ENCODE measurements around the gene CTSO.
"Not testable (repeated sequence)": the region's sequence is repeated elsewhere in the genome, so short reads cannot be mapped to it uniquely, and the experiment has no call there.

CTSO gene

DNA sequence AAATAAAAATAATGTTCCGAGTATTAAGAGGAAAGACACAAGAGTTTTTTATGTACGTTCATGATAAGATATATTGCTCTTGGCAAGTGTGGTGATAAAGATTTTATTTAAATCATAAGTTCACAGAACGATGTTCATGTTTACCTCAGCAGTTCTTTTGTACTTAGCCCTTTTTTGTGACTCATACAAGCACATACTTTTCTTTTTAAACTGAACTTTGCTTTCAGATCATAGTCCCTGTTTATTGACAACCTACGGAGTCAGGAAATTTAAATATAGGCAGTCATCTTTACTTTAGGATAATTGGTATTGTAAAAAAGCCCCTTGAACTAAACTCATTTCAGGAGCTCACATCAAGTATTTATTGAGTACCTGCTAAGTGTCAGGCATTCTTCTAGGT is 1.3 kb upstream of the CTSO start:
- DNase-seq (ENCODE audit: low read depth in 2 of 3, low spot score in 1 of 3): no peak

DNA sequence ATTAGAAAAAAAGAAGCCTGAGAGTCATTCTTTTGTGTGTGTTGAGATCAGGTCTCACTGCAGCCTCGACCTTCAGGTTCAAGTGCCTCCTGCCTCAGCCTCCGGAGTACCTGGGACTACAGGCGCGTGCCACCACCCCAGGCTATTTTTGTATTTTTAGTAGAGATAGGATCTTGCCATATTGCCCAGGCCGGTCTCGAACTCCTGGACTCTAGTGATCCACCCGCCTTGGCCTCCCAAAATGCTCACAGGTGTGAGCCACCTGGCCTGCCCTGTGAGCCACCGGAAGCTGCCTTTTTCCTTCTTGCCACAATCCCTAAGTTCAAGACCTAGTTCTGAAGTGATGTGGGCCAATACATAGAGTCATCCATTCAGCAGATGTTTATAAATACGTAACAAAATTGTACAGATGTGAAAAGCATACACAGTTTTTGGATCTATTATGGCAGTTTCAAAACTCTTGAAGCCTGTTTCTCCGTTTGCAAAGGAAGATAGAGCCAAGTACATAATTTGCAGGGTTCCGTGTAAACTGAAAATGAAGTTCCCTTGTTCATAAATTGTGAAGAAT is 536 bp upstream of the CTSO start:
- no peak for DNase-seq (ENCODE audit: low read depth in 2 of 3, low spot score in 1 of 3)

DNA sequence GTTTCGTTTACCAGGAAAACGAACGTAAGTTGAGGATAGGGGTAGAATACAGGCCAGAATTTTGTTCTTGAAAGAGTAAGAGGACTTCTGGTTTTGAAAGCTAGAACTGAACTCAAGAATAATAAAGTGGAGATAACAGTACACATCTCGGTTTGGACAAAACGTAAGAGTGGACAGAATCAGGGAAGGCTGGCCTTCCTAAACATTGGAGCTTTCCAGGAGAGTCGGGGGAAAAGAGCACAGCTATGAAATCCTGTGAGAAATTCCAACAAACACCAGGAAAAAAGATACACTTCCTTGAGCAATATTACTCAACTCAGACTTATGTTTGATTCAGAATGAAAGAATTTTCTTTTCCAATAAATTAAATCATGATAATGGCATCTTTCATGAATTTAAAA is 1.2 kb downstream of the CTSO start:
- no peak for DNase-seq (ENCODE audit: low read depth in 2 of 3, low spot score in 1 of 3)

DNA sequence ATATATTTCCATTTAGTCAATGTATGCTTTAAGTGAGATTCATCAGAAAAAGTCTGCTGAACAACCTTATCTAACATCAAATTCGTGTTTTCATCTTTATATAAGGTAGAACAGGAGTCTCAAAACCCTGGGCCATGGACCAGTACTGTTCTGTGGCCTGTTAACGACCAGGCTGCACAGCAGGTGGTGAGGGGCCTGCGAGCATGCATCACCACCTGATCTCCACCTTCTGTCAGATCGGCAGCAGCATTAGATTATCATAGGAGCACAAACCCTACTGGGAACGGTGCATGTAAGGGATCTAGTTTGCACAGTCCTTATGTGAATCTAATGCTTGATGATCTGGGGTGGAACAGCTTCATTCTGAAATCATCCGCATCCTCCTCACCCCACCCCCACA is 3.2 kb downstream of the CTSO start:
- no peak for DNase-seq (ENCODE audit: low read depth in 2 of 3, low spot score in 1 of 3)

DNA sequence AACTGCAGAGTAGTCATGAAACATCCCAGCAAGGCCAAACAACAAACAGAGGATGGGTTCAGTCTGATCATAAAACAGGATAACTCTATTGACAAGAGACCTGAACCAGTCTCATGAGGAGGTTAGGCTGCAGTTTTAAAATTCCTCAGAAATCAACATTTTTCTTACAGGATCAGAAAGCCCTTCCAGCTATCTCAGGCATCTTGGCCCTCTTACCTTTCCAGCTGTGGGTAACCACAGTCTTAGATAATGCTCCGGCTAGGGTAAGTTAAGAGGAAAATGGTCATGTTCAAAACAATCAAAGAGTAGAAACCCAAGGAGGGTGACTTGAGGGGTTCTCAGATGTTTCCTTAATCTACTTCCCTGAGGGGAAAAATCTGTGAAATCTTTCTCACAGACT is 5.1 kb downstream of the CTSO start:
- DNase-seq (ENCODE audit: low read depth in 2 of 3, low spot score in 1 of 3): no peak

DNA sequence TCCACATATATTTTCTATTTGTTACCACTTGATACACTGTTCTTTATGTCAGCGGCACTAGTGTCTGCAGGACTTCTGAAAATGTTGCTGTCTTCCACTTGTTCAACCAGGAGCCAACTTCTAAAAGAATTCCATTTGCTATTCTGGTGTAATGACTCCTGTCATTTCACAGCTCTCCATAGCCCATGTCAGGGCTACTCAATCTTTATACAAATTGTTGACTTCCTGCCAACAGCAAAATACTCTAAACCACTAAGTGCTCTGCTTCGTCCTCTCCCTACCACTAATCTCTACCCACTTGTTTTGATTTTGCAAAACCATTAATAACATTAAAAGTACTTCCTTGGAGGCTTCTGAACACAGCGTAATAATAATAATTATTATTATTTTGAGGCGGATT is 7.2 kb downstream of the CTSO start:
- no peak for DNase-seq (ENCODE audit: low read depth in 2 of 3, low spot score in 1 of 3)

DNA sequence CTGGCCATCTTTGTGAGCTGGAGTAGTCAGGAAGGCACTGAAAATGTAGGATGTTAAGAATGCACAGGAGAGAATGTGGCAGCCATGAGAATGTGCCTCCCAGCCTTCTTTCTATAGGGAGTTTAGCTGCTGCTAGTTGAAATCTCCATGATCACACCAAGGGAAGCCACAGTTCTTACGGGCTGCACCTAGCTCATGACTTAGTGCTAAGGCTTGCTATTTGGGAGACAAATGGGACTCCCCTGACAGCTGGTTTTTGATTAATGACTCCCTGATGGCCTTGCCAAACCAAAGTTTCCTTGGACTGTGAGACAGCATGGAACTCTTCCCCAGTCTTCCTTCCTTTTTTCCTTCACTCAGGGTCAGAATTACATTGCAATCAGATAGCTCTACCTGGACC is 9.2 kb downstream of the CTSO start:
- no peak for DNase-seq (ENCODE audit: low read depth in 2 of 3, low spot score in 1 of 3)

DNA sequence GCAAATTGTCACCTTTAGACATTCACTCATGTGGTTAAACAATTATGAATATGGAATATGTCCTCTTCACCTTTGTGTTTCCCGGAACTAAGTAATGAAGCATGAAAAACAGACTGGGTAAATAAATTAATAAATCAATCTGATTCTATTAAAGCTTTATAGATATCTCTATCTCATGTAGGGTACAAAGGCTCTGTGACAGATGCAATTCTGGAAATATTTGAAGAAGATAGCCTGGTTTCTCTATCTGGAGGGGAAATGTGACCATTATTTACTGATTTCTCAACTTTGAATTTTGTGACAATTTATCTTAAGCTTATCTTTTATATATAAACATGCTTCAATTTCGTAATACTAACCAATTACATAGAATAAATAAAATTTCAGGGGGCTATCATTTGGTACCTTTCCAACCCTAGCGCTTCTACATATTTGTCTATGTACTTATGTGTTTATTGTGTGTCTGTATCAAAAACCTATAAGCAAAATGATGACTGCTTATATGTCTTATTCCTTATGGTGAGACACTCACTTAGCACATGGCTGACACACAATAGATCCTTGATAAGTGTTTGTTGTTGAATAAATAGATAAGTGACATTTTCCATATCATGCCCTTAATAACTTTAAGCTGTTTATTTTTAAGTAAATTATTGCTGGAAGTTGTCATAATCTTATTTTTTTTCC is 9.9 kb downstream of the CTSO start:
- no peak for DNase-seq (ENCODE audit: low read depth in 2 of 3, low spot score in 1 of 3)

DNA sequence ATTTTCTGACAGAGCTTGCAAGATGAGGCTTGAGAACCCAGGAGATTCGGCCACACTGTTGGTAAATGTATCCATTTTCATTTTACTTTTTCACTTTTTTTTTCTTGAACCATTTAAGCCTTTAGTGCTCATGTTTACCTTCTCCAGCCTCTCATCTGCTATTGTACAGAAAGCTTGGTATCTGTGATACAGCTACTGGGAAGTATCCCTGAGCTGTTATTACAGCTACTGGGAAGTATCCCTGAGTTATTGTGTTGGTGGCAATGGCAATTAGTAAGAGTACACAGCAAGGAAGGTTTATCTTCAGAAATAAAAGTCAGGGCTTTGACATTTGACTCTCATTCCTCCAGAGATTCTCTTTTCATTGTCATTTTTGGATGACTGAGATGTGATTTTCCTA is 11.8 kb downstream of the CTSO start:
- no peak for DNase-seq (ENCODE audit: low read depth in 2 of 3, low spot score in 1 of 3)

DNA sequence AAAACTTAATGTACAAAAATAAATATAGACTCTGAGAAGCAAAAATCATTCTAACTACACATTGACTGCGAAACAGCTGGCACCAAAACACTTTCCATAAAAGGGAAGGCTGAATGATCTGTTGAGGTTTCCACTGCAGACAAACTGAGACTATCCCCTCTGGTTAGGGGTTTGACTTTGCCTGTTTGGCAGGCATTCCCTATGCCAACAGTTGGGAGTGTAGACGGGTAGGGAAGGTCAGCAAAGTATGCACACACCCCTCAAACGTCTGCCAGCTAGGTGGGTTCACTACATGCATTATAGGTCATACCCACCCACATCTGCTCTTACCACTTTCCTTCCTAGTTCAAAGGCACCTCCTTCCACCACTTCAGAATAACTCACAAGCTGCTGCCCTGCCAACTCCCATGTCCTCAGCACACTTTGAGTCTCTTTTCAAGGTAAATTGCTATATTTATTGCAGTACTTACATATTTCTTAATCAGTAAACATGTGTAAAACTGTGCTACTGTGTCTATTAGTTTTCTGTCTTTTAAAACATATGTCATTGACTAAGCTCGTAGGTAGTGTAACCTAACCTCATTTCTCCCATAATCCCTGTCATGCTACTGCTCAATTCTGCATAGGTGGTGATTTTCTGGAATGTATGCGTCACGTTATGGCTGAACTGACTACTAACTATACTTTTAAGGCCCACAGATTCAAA is 12.4 kb downstream of the CTSO start:
- DNase-seq (ENCODE audit: low read depth in 2 of 3, low spot score in 1 of 3): no peak

DNA sequence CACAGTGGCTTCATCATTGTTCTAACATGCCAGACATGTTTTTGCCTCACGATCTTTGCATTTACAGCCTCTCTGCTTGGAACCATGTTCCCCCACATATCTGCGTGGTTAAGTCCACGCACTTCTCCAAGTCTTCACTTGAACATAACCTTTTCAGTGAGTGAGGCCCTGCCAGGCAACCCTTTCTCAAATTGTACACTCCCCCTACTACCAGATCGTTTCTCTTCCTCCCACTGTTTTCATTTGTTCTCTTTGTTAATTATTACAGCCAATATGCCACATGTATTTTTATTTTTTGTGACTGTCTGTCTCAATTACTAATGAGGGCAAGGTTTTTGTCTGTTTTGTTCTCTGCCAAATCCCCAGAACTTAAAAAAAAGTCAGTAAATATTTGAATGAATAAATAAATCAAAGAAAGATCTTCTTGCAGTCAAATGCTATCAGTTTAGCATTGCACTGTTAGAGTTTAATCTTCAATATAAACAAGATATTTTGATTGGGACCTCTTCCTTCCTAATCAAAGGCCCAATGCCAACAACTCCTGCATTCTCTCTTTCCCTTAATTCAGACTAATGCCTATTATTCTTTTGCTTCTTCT is 18.2 kb downstream of the CTSO start:
- no peak for DNase-seq (ENCODE audit: low read depth in 2 of 3, low spot score in 1 of 3)

DNA sequence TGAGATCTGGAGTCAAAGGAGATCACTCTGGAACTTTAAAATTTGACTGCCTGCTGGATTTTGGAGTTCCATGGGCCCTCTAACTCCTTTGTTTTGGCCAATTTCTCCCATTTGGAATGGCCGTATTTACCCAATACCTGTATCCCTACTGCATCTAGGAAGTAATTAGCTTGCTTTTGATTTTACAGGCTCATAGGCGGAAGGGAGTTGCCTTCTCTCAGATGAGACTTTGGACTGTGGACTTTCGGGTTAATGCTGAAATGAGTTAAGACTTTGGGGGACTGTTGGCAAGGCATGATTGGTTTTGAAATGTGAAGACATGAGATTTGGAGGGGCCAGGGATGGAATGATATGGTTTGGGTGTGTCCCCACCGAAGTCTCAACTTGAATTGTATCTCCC is 19.0 kb downstream of the CTSO start:
- not testable (repeated sequence) for DNase-seq (ENCODE audit: low read depth in 2 of 3, low spot score in 1 of 3)

DNA sequence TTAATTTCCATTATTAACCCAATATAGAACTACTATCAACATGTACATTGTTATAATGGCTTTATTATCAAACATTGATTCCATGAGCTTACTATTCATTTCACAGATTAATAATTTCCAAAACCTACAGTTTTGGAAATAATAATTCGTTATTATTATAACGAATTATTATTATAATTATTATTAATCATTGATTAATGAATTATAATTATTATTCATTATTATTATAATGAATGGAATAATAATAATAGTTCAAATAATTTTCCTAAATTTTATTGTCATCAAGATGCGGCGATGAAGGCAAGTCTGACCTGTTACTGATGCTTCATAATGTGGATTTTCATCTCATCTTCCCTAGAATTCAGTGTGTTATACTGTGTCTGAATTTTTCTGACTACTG is 22.0 kb downstream of the CTSO start:
- DNase-seq (ENCODE audit: low read depth in 2 of 3, low spot score in 1 of 3): no peak

DNA sequence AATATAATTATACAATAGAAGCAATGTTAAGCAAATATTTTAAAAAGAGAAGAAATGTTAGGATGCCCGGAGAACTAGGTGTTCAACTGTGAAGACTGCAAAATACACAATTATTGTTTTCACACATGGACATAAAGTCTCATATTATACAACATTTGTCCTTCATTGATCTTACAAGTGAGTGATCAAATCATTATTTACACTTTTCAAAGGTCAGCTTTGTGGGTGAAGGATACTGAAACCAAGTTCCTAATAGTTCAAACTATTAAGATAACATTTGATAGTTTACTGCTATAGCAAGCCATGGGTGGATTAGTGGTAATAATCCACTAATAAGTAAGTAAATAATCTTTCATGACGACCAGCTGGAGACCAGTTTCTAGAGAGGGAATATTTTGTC is 23.3 kb downstream of the CTSO start:
- DNase-seq (ENCODE audit: low read depth in 2 of 3, low spot score in 1 of 3): no peak

DNA sequence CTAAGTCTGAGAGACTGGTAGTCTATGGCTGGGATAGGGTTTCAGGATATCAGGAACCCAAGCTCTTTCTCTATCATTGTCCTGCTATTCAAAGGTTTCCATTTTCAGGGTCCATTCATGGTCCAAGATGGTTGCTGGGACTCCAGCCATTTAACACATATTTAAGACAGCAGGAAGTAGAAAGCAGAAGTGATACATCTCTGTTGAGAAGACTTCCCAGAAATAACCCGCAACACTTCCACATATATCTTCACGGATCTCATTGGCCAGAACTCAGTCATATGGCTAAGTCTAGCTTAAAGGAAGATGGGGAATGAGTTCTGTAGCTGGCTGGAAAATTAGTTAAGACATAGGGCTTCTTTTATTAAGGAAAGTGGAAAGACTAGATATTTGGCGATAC is 23.8 kb downstream of the CTSO start:
- no peak for DNase-seq (ENCODE audit: low read depth in 2 of 3, low spot score in 1 of 3)

DNA sequence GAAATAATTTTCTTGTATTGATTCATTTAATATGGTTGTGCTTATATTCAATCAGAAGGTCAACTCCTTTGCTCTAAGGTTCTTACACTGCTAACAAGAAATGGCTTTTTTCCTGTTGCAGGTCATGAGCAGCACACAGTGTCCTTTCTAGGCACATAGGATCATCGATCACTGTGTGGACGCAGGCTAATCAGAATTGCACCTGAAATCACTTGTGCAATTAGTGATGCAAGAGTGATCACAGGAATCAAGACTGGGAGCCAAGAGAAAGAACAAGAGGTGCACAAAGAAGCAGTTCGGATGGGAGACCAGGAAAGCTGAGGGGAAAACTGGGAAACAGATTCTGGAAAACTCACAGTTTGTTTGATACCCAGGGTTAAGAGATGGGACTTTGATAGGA is 29.0 kb downstream of the CTSO start:
- no peak for DNase-seq (ENCODE audit: low read depth in 2 of 3, low spot score in 1 of 3)

DNA sequence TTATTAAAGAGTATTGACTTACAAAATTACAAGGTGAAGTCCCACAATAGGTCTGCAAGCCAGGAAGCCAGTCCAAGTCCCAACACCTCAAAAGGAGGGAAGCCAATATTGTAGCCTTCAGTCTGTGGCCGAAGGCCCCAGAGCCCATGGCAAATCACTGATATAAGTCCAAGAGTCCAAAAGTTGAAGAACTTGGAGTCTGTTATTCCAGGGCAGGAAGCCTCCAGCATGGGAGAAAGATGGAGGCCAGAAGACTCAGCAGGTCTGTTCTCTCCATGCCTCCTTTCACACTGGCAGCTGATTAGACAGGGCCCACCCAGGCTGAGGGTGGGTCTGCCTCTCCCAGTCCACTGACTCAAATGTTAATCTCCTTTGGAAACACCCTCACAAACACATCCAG is 32.1 kb downstream of the CTSO start:
- no peak for DNase-seq (ENCODE audit: low read depth in 2 of 3, low spot score in 1 of 3)

DNA sequence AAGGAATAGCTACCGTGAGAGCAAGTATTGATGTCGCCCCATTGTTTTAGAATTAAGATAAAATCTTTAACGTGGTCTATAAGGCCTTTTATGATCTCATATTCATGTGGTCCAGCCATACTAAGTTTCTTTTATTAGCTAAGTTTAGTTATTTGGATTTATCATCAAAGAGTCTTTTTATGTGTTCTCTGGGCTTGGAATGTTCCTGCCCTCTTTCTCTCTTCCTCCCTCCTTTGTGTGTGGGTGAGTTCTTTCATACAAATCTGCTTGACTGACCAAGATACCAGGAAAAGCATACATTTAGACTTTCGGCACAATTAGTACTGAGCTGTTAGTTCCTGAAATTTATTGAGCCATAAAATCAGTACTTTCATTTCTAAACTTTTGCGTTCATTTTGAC is 38.9 kb downstream of the CTSO start:
- DNase-seq (ENCODE audit: low read depth in 2 of 3, low spot score in 1 of 3): no peak

DNA sequence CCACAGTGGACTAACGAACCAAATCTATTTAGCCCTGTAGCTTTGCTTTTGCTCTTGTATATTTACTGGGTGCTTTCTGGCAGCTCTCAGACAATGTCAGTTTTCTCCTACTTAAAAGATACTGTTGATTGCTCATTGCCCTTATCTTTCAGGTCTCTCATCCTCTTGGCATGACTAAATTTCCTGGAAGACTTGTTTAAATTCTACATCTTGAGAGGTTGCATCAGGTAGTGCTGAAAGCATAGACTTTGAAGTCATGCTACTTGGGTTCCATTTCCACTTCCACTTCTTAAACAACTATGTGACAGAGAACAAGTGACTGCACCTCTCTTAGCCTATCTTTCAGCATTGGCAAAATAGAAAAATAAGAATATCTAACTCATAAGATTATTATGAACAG is 41.8 kb downstream of the CTSO start:
- no peak for DNase-seq (ENCODE audit: low read depth in 2 of 3, low spot score in 1 of 3)

DNA sequence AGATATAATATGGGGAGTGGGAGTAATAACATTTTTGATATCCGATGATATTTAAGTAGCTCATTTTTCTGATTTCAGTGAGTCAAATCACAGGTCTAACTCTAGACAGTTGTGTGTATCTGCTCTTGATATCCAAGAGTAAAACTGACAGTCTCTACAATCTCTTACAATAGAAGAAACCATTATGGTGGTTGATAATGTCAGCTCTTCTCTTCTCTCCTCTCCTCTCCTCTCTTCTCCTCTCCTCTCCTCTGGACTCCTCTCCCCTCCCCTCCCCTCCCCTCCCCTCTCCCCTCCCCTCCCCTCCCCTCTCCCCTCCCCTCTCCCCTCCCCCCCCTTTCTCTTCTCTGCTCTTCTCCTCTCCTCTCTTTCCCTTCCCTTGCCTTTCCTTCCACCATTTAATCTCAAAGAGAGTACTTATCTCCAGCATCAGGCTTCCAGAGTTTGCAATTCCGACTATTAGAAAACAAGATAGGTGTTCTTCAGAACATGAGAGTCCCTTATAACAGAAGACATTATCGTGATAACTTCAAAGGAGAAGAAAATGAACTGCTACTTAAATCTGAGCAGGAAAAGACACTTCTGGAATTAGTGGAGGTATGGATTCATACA is 43.9 kb downstream of the CTSO start:
- no peak for DNase-seq (ENCODE audit: low read depth in 2 of 3, low spot score in 1 of 3)

DNA sequence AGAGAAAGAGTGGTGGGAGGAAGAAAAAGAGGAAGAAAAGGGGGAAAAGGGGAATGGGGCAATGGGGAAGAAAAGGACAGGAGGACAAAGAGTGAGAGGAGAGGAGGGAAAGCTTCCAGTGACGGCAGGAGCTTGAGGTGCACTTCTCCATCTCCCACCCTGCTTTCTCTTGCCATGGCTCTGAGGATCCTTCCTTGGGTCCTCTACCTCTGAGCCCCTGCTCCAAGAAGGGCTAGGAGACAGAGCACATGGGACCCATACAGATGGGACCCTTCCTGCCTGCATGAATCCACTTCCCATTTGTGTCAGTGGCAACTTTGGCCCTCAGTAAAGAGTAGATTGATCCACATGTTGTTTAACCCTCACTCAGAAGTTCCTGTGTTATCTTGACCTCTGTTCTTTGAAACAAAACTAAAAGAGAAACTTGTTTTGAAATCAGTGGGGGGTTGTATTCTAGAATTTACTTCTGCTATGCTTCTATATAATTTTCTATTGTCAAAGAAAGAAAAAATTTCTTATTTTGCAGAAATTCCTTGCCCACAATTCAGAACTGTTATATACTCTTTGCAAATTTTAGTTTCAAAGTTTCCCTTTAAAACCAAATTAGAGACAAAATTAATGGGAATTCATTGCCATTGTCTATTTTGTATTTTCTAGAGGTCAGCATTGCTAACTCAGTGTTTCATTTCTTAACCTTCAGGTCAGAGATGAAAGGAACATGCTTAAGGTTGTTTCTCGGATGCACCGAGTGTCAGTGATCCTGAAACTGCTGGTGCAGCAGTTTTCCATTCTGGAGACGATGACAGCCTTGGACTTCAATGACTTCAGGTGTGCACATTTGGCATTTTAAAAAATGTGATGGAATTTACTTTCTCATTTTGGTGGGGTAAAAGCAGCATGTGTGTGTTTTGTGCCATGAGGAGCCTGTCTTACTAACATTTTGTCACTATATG is 45.2 kb downstream of the CTSO start:
- DNase-seq (ENCODE audit: low read depth in 2 of 3, low spot score in 1 of 3): no peak
